KMS-11 (cell line): ENCODE results near the gene CEP170B.

Source experiments
- H2AFZ ChIP-seq: fragments of 200-600 bp; sonication (generic); 2 replicates; pipeline ENCODE4 v1.6.1; 2016; ENCODE audit warnings: antibody characterized with exemption, mixed run types, low read depth
- H3K27ac ChIP-seq: fragments of 200-600 bp; sonication (generic); 2 replicates; pipeline ENCODE4 v1.6.1; 2016; ENCODE audit warnings: mild to moderate bottlenecking, mixed run types
- H3K27me3 ChIP-seq: fragments of 200-600 bp; sonication (generic); 2 replicates; pipeline ENCODE4 v1.6.1; 2017; ENCODE audit warnings: mild to moderate bottlenecking, low read depth, mixed run types, moderate library complexity; ENCODE audit not compliant: insufficient read depth
- H3K36me3 ChIP-seq: fragments of 200-600 bp; sonication (generic); 2 replicates; pipeline ENCODE4 v1.6.1; 2017; ENCODE audit warnings: mild to moderate bottlenecking, mixed run types; ENCODE audit not compliant: insufficient read depth
- H3K4me1 ChIP-seq: fragments of 200-600 bp; sonication (generic); 2 replicates; pipeline ENCODE4 v1.6.1; 2016; ENCODE audit warnings: mild to moderate bottlenecking, low read depth, mixed run types; ENCODE audit not compliant: poor library complexity, severe bottlenecking
- H3K4me2 ChIP-seq: fragments of 200-600 bp; sonication (generic); 2 replicates; pipeline ENCODE4 v1.7.0; 2016; ENCODE audit warnings: mild to moderate bottlenecking, mixed run types
- H3K4me3 ChIP-seq: fragments of 200-600 bp; sonication (generic); IDR thresholded peaks from 2 replicates; pipeline ENCODE4 v1.6.1; 2017; ENCODE audit warnings: low read depth, low read length, mixed read lengths; ENCODE audit not compliant: insufficient read depth
- H3K79me2 ChIP-seq: fragments of 200-600 bp; sonication (generic); 2 replicates; pipeline ENCODE4 v1.6.1; 2016; ENCODE audit warnings: low read depth, mixed run types; ENCODE audit not compliant: insufficient read depth
- H3K9ac ChIP-seq: fragments of 200-600 bp; sonication (generic); 2 replicates; pipeline ENCODE4 v1.6.1; 2016; ENCODE audit warnings: mild to moderate bottlenecking, mixed run types
- H4K20me1 ChIP-seq: fragments of 200-600 bp; sonication (generic); 2 replicates; pipeline ENCODE4 v1.6.1; 2016; ENCODE audit warnings: mild to moderate bottlenecking, mixed run types; ENCODE audit not compliant: insufficient read depth
- TF ChIP-seq, protein P1 (sequence below): fragments of 200-600 bp; sonication (generic); conservative IDR thresholded peaks from 2 replicates; pipeline ENCODE4 v1.6.1; 2017; ENCODE audit warnings: low read depth, mild to moderate bottlenecking, antibody characterized with exemption, low read length, moderate library complexity, mixed read lengths

CEP170B gene

GRCh38 chr14:104822821-104823615 lies 42.0 kb upstream of the CEP170B start:
- Histone ChIP-seq H3K4me2 (no peak overlapping the region), H3K27ac (no peak overlapping the region), H3K4me1 (peaks cover 10% of the 10 kb centered on the region), H3K27me3 (no peaks in the 10 kb centered on the region; the same call in 1 of the 2 replicates), H3K4me3 (no peak overlapping the region), H3K36me3 (no peaks in the 10 kb centered on the region), H3K9ac (no peak overlapping the region), H2AFZ (no peak overlapping the region), H3K79me2 (no peaks in the 10 kb centered on the region), H4K20me1 (no peaks in the 10 kb centered on the region)
- TF ChIP-seq, protein P1, sequence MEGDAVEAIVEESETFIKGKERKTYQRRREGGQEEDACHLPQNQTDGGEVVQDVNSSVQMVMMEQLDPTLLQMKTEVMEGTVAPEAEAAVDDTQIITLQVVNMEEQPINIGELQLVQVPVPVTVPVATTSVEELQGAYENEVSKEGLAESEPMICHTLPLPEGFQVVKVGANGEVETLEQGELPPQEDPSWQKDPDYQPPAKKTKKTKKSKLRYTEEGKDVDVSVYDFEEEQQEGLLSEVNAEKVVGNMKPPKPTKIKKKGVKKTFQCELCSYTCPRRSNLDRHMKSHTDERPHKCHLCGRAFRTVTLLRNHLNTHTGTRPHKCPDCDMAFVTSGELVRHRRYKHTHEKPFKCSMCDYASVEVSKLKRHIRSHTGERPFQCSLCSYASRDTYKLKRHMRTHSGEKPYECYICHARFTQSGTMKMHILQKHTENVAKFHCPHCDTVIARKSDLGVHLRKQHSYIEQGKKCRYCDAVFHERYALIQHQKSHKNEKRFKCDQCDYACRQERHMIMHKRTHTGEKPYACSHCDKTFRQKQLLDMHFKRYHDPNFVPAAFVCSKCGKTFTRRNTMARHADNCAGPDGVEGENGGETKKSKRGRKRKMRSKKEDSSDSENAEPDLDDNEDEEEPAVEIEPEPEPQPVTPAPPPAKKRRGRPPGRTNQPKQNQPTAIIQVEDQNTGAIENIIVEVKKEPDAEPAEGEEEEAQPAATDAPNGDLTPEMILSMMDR = no peak

- Histone ChIP-seq H3K27ac (no peak overlapping the region), H3K4me2 (no peak overlapping the region), H3K4me3 (no peak overlapping the region), H3K27me3 (no peaks in the 10 kb centered on the region; the same call in 1 of the 2 replicates), H3K4me1 (peaks cover 11% of the 10 kb centered on the region), H3K36me3 (no peaks in the 10 kb centered on the region), H3K9ac (no peak overlapping the region), H4K20me1 (no peaks in the 10 kb centered on the region), H2AFZ (no peak overlapping the region), H3K79me2 (no peaks in the 10 kb centered on the region)
- TF ChIP-seq, protein P1 = no peak
Observed at GRCh38 chr14:104824353-104824997, 40.6 kb upstream of the CEP170B start.

- Histone ChIP-seq H3K27ac (no peak overlapping the region), H3K36me3 (no peaks in the 10 kb centered on the region), H2AFZ (peak overlapping the region; percentile 59; the same call in 1 of the 2 replicates), H4K20me1 (no peaks in the 10 kb centered on the region), H3K9ac (no peak overlapping the region), H3K4me3 (no peak overlapping the region), H3K4me2 (no peak overlapping the region), H3K27me3 (no peaks in the 10 kb centered on the region; the same call in 1 of the 2 replicates), H3K79me2 (no peaks in the 10 kb centered on the region), H3K4me1 (peaks cover 11% of the 10 kb centered on the region)
- TF ChIP-seq, protein P1 = peak; percentile 34
Observed at GRCh38 chr14:104826189-104826860, 38.7 kb upstream of the CEP170B start.

GRCh38 chr14:104826861-104827176 lies 38.2 kb upstream of the CEP170B start:
- TF ChIP-seq, protein P1 = no peak
- Histone ChIP-seq H3K27me3 (no peaks in the 10 kb centered on the region; the same call in 1 of the 2 replicates), H3K9ac (no peak overlapping the region), H4K20me1 (no peaks in the 10 kb centered on the region), H3K27ac (no peak overlapping the region), H3K36me3 (no peaks in the 10 kb centered on the region), H3K79me2 (no peaks in the 10 kb centered on the region), H3K4me2 (peak overlapping the region; percentile 60; the same call in 1 of the 2 replicates), H3K4me1 (peaks cover 11% of the 10 kb centered on the region), H3K4me3 (no peak overlapping the region), H2AFZ (peak overlapping the region; percentile 57; the same call in 1 of the 2 replicates)
